GM12892 (cell line): ENCODE results near the gene MAP2K5.

ENCODE experiments used
- POLR2A ChIP-seq: IDR thresholded peaks from 2 replicates; pipeline ENCODE4 v1.6.1; 2011; ENCODE audit warnings: low read depth, low read length, control low read depth
- POLR2AphosphoS5 ChIP-seq: IDR thresholded peaks from 2 replicates; pipeline ENCODE4 v1.6.1; 2011; ENCODE audit warnings: low read depth, low read length, control low read depth

GRCh38 chr15:67523330-67523729 is 19.2 kb upstream of the MAP2K5 start:
- TF ChIP-seq POLR2A: no peak
- TF ChIP-seq POLR2AphosphoS5: no peak
